ENCODE measurements around the gene SSNA1. TPM values are rescaled to one million over a fixed set of nuclear protein-coding genes. Genes with fewer than 3 reads are reported as not detected.

The SSNA1 gene
- total RNA-seq, 4 donors from 2014 or later, result 58.2 to 99.5 (median 76.7) TPM

GRCh38 chr9:137179761-137180160 is 8.7 kb upstream of the SSNA1 start:
- H3K4me1 ChIP-seq, result peaks cover 0 to 15% (median 5%) of the 10 kb centered on the region in 4 donors
- H3K27me3 ChIP-seq, result no peaks in the 10 kb centered on the region
- no peak overlapping the region for H3K27ac ChIP-seq (replicated peaks in 1 of 4)
- H3K4me3 ChIP-seq, result no peak overlapping the region
- WGBS, result 94% methylated on average over 14 of the region's 17 CpGs
- no peak for DNase-seq (ENCODE audit: extremely low spot score)
- no peaks in the 10 kb centered on the region for H3K9me3 ChIP-seq
- intact Hi-C loops (cut with DNase I), result no loop called here
- H3K36me3 ChIP-seq, result peaks cover 50 to 80% (median 73%) of the 10 kb centered on the region in 4 donors
- TF ChIP-seq POLR2AphosphoS5 (IDR thresholded peaks at IDR 0.05) (no peak), POLR2A (IDR thresholded peaks at IDR 0.05; ENCODE audit: low read depth) (no peak), EP300 (IDR thresholded peaks at IDR 0.05) (no peak), CTCF (IDR thresholded peaks at IDR 0.05) (no peak)

GRCh38 chr9:137180491-137180890 is 8.0 kb upstream of the SSNA1 start:
- Histone ChIP-seq H3K27me3 (no peaks in the 10 kb centered on the region), H3K4me3 (no peak overlapping the region), H3K36me3 (peaks cover 52 to 87% (median 80%) of the 10 kb centered on the region in 4 donors), H3K9me3 (no peaks in the 10 kb centered on the region), H3K4me1 (peaks cover 0 to 15% (median 5%) of the 10 kb centered on the region in 4 donors), H3K27ac (replicated peaks in 1 of 4) (no peak overlapping the region)
- intact Hi-C loops (cut with DNase I), result no loop called here
- no peak for TF ChIP-seq POLR2AphosphoS5 (IDR thresholded peaks at IDR 0.05)
- TF ChIP-seq POLR2A (IDR thresholded peaks at IDR 0.05; ENCODE audit: low read depth), result no peak
- TF ChIP-seq EP300 (IDR thresholded peaks at IDR 0.05), result no peak
- no peak for TF ChIP-seq CTCF (IDR thresholded peaks at IDR 0.05)
- no peak for DNase-seq (ENCODE audit: extremely low spot score)
- no CpG with 5 or more reads among the region's 20 CpGs for WGBS

GRCh38 chr9:137181680-137182079 is 6.8 kb upstream of the SSNA1 start:
- no peak overlapping the region for H3K4me3 ChIP-seq
- H3K4me1 ChIP-seq, result peaks cover 7 to 26% (median 17%) of the 10 kb centered on the region in 4 donors
- H3K9me3 ChIP-seq, result no peaks in the 10 kb centered on the region
- TF ChIP-seq POLR2A (IDR thresholded peaks at IDR 0.05; ENCODE audit: low read depth) (no peak), POLR2AphosphoS5 (IDR thresholded peaks at IDR 0.05) (no peak)
- WGBS, result 95% methylated on average over 19 of the region's 22 CpGs
- no peak for DNase-seq (ENCODE audit: extremely low spot score)
- intact Hi-C loops (cut with DNase I), result no loop called here
- H3K36me3 ChIP-seq, result peaks cover 57 to 99% (median 91%) of the 10 kb centered on the region in 4 donors
- H3K27me3 ChIP-seq, result no peaks in the 10 kb centered on the region
- no peak overlapping the region for H3K27ac ChIP-seq (replicated peaks in 1 of 4)

GRCh38 chr9:137182836-137183235 is 5.6 kb upstream of the SSNA1 start:
- Histone ChIP-seq H3K36me3 (peaks cover 57 to 94% (median 85%) of the 10 kb centered on the region in 4 donors), H3K9me3 (no peaks in the 10 kb centered on the region), H3K4me1 (peaks cover 19 to 38% (median 28%) of the 10 kb centered on the region in 4 donors), H3K27me3 (no peaks in the 10 kb centered on the region), H3K4me3 (no peak overlapping the region), H3K27ac (replicated peaks in 1 of 4) (no peak overlapping the region)
- 83% methylated on average over 6 of the region's 17 CpGs for WGBS
- intact Hi-C loops (cut with DNase I), result no loop called here
- TF ChIP-seq POLR2AphosphoS5 (IDR thresholded peaks at IDR 0.05), result no peak
- TF ChIP-seq POLR2A (IDR thresholded peaks at IDR 0.05; ENCODE audit: low read depth), result no peak
- no peak for TF ChIP-seq EP300 (IDR thresholded peaks at IDR 0.05)
- TF ChIP-seq CTCF (IDR thresholded peaks at IDR 0.05), result no peak
- no peak for DNase-seq (ENCODE audit: extremely low spot score)

- intact Hi-C loops (cut with DNase I), result no loop called here
- Histone ChIP-seq H3K9me3 (no peaks in the 10 kb centered on the region), H3K27ac (replicated peaks in 1 of 4) (no peak overlapping the region), H3K4me3 (no peak overlapping the region), H3K36me3 (peaks cover 57 to 82% (median 74%) of the 10 kb centered on the region in 4 donors), H3K4me1 (peaks cover 21 to 44% (median 32%) of the 10 kb centered on the region in 4 donors), H3K27me3 (no peaks in the 10 kb centered on the region)
- 90% methylated on average over 24 of the region's 27 CpGs for WGBS
- no peak for TF ChIP-seq POLR2AphosphoS5 (IDR thresholded peaks at IDR 0.05)
- TF ChIP-seq POLR2A (IDR thresholded peaks at IDR 0.05; ENCODE audit: low read depth), result no peak
- TF ChIP-seq EP300 (IDR thresholded peaks at IDR 0.05), result no peak
- DNase-seq (ENCODE audit: extremely low spot score), result no peak
Measured at GRCh38 chr9:137183980-137184595, 4.4 kb upstream of the SSNA1 start.
